ENCODE measurements around the gene TMEM185A.
"Not testable (repeated sequence)": the region's sequence is repeated elsewhere in the genome, so short reads cannot be mapped to it uniquely, and the experiment has no call there.

Gene TMEM185A

DNA sequence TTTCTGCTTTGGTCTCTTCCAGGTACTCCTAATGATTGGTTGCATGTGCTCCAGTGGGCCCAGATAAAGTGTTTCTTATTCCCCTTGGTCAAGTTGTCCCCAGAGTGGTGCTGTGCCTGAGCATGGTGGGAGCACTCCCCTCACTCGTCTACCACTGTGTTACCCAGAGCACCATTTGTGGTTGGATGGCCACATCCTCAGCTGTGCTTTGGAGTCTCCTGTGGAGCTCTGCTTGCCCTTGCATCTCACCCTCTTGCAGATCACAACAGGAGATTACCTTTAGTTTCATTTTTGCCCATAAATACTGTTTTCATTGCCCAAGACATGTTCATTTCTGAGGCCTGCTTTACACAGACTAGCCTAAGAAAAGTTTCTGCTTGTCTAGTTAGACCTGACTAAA lies 81.1 kb downstream of the TMEM185A start:
- peak; percentile 22 for DNase-seq

- not testable (repeated sequence) for DNase-seq
These were observed 81.9 kb downstream of the TMEM185A start, which contains the start of gene HSFX3 for GRCh38 chrX:149549701-149550100. HSFX3 (minus strand) TSS chrX:149549924; CDS start chrX:149549852, 72 bp downstream.

DNA sequence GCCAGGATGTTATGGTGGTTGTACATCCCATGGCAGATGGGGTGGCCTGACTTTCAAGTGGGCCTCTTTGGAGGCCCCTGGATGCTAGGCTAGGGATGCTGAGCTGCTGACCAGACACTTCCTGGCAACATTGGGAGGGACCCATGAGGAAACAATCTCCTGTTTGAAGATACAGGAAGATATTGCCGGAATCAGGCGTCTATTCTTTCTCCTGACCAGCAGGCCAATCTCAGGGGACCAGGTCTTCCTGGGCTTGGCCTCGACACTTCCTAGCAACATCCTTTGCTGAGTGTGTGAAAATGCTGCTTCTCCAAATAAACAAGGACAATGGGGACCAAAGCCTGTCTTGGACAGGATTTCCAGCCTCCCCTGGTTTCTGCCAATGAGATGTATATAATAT lies 83.8 kb downstream of the TMEM185A start:
- DNase-seq = not testable (repeated sequence)

DNA sequence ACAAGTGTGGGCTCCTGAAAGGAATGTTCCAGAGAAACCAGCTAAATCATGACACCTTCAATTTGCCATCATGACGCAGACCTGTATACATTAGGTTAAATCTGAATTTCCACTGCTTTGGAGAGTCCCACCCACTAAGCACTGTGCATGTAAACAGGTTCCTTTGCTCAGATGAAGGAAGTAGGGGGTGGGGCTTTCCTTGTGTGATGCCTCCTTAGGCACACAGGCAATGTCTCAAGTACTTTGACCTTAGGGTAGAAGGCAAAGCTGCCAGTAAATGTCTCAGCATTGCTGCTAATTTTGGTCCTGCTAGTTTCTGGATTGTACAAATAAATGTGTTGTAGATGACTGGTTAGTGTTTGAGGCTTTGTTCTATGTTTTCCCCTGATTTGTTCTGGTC lies 84.6 kb downstream of the TMEM185A start:
- DNase-seq = not testable (repeated sequence)
